HG03139 (cell line): ENCODE measurements around the gene LMCD1.

Experiments used
- ATAC-seq: cut with Tn5 transposase; IDR thresholded peaks from one replicate; pipeline ENCODE4 v1.9.1; 2021; ENCODE audit not compliant: unreplicated experiment

LMCD1 gene

DNA sequence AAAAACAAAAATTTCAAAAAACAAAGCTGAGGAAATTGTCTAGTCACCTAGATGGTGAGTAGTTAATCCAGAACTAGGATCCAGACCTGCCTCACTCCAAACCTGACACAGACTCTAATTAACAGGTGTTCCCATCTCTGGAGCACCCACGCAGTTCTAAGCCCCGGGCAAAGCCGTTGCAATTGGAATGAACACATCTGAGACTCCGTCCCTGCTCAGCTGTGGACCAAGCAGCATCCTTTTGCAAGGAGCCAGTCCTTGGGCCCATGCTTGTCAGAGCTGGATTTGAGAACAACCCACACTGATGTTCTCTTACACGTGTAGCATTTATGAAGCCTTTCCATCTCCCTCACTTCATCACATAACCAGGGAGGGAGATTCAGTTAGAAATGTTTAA lies 54.8 kb downstream of the LMCD1 start:
- no peak for ATAC-seq

DNA sequence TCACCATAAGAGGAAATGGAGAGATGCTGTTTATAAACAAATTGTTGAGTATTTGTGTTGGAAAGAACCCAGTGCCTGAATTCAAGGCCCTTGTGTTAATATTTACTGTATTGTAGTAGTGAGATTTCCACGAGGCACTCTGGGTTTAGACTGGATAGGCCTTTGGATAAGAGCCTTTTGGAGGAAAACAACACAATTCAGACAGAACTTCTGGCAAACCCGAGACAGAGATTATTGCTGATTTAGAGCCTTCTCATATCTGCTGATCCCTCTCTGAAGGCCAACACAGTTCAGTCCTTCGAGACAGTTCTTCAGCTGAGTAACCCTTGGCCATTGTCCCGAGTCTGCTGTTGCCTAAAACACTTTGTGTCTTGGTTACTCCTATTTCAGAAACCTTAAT lies 55.7 kb downstream of the LMCD1 start:
- ATAC-seq = no peak

DNA sequence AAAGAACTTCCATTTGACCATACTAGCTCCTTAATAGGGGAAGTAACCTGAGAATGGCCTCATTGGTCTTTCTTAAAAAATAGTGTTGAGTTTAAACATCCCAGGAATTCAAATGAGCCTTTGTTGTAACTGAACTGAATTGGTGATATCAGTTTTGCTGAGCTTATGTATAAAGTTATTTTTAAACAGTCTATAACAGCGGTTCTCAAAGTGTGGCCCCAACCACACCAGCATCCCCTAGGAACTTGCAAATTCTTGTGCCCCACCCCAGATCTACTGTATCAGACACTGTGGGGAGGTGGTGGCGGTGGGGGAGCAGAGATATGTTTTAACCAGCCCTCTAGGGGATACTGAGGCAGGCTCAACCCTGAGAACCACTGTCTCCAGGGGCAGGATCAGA lies 57.0 kb downstream of the LMCD1 start:
- ATAC-seq = no peak

DNA sequence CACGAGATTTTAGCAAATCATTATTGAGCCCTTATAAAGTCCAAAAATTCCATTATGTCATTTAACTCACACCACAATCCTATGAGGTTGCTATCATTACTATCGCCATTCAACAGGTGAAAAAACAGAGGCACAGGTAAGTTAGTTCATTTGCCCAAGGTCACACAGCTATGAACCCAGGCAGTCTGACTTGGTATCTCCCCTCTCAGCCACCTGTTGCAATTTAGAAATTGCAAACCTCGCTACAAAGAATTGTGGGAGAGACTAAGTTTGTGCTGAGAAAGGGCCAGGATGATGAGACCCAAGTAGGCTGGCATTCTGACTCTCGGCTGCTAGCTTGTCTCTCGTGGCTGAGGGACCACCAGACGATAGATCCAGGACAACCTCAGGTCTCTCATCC lies 57.7 kb downstream of the LMCD1 start:
- ATAC-seq = no peak

DNA sequence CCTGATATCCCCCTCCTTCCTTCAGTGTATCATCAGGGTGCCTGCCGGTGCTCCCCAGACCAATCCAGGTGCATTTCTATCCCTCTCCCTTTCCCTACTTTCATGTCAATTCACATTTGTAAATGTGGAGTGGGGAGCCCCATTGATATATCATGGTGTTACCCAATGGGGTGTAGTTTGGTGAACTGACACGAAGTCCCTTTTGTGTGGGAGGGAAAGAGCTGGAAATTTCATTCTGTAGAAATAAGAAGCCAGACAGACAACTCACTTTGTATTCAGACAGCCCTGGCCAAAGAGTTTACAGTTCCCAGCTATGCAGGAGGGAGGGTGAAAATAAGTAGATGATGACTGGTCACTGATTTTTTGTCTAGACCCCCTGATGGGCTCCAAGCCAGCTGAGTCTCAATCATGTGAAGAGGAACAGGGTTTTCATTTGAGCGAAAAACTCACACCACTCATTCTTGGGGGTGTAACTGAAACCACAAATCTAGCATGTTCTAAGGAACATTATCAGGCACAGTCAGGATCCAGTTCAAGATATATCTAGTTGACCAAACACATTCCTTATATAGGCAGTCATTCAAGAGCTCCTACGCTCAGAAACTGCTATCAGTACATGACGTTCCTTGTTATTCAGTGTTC lies 58.9 kb downstream of the LMCD1 start:
- no peak for ATAC-seq

DNA sequence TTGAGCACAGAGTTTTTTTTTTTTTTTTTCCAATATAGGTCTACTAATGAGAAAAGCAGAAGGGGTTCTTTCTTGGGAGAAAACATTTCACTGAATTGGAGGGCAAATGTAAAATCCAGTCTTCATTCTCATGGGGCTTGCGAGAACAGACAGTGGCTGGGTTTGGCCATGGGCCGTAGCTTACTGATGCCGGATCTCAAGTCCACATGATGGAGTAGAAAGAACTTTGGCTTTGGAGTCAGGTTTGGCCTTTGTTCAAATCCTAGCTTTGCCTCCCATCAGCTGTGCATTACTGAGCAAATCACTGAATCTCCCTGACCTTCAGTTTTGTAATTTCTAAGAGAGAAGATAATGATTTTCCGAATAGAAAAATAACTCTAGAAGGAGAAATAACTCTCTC lies 59.7 kb downstream of the LMCD1 start:
- no peak for ATAC-seq

DNA sequence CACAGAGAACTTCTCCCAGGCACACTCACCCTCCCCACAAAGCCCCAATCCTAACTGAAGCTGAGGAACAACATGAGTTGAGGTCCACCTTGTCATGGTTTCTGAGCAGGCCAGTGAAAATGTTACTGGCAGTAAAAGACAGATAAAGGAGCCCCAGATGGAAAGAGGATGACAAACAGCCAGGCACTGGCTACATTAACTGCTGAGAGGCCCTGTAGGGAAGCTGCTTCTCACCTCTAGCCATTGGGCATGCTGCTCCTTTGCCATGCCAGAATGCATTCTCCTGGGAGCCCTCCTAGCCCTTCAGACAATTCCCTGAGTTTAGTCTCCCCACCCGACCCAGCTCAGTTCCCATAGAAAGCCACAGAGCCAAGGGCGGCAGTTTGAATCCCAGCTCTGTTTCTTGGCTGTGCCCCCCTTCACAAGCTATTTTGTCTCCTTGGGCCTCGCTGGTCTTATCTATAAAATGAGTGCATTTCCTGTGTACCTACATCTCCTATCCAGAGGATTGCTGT lies 60.5 kb downstream of the LMCD1 start:
- ATAC-seq = no peak

DNA sequence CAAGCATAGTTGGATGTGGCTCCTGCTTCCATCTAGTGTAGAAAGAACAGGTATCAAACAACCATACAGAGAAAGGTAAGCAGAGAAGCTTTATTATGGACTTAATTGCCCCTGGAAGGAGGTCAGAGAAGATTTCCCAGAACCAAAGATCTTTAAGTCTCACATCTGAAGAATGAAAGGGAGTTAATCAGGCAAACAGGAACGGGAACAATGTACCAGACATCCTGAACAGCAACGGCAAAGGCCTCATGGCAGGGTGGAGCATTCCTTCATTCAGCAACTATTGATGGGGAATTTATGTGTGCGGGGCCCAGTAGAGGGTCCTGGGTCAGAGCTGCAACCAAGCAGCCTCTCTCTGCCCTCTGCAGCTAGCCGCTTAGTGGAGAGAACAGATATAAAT lies 61.5 kb downstream of the LMCD1 start:
- no peak for ATAC-seq

DNA sequence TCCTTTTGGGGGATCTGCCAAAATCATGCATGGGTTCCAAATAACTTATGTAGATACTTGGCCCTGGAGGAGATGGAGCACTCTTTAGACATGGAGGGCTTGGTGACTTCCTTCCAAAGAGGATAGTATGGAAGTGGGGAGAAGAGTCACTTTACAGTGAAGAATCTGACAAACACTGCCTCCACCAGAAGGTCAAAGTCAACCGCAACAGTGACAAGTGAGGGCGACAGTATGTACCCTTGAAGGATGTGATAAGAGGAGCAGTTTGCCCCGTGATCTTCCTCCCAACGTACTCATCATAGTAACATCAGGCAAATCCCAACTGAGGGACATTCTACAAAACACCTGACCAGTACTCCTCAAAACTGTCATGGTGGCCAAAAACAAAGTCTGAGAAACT lies 62.0 kb downstream of the LMCD1 start:
- ATAC-seq = no peak

DNA sequence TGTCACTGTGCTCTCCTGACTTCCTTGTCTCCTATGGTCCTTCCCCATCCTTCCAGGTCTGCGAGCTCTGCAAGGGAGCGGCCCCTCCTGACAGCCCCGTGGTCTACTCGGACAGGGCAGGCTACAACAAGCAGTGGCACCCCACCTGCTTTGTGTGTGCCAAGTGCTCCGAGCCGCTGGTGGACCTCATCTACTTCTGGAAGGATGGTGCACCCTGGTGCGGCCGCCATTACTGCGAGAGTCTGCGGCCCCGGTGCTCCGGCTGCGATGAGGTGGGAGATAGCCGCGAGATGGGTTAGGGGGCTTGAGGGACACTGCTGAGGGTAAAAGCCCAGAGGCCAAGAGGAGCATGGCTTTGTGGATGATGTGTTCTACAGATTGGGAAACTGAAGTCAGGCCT lies 63.8 kb downstream of the LMCD1 start:
- ATAC-seq = no peak

DNA sequence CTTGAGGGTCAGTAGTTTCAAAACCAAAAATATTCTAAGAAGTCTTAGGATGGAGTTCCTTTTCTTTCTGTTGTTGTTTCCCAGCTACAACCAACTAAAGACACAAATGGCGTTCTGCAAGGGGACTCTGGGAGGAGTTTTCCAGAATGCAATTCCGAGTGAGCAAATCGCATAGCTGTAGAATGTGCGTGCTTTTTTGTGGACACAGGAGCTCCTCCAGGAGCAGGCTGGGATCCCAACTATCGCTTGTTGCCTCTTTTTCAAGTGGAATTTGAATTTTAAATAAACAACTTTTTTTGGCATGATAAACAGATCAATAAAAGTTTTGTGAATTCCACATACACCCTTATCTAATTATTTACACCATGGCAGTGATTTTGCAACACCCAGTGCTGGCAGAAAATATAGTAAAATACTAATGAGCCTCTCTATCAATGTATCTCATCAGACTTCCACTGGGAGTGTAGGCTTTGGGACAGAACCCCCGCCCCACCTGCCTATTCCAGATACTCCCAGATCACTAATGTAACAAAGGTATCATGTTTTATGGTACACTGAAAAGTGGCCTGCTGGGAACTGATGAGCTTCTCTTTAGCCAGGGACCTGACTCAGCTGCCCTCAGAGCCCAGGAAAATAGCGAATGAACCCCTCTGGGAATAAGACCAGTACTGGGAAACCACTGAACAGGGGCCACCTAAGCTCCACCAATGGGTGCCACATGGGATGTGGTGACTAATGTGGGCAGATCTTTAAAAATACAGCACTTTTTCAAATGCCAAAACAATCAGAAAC lies 66.4 kb downstream of the LMCD1 start:
- ATAC-seq = no peak

DNA sequence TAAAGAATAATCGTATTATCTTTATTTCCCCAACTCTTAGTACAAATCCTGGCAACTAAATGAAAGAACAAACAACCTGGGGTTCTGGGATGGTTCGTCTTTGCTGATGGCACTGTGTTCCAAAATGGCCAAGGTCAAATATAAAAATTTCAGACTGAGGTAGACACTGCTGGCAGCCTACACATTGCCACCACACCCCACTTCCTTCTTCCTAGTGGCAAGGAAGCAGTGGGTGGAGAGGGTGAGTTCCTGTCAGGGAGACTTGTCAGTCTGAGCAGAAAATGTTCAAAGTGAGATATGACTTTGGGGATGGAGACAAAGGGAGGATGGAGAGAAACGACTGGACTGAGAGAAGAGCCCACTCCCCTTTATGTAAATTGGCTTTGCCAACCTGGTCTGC lies 69.6 kb downstream of the LMCD1 start:
- ATAC-seq = no peak

DNA sequence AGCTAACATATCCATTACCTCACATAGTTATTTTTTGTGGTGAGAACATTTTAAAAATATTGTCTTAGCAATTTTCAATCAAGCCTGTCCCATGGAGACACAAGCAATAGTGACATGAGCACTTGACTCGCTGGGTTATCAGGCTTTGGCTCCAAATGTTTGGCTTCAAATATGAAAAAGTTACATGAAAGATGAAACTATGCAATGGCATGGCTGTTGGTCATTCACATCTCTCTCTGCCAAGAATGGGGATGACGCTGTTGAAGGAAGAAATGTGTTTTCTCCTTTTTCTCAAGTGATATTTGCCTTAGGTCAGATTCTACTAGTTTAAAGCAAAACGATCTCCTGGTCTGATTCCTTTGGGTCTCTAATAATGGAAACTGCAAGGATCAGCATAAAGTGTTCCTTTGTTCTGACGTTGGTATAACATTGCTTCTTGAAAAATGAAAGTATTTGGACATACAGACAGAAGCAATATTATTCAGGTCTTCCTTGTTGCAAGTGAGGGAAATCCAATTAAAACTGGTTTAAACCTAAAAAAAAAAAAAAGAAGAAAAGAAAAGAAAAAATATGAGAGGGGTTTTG lies 71.8 kb downstream of the LMCD1 start:
- no peak for ATAC-seq

DNA sequence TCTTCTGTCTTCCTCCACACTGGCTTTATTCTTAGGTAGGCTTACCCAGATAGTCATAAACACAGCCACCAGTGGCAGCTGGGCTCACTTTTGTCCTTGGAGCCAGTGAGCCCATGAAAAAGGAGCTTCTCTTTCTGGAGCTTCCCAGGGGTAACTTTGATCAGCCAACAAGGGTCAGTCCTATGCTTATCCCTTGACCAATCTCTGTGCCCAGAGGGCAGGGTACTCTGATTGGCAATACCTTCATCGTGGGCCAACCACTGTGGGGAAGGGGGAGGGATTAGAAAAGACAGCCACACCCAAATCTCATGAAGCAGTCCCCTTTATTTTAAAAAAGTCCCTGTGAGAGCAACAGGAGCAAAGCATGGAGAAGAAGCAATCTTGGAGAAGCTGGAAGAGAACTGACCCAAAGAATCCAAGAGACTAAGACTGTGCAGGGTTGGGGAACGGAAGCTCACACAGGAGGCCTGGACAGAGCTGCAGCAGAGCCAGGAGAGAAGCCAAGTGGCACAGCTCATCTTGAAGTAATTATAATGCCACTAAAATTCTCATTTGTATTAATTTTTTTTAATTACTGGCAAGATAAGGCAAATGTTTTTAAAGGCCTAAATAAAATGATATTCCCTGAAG lies 72.5 kb downstream of the LMCD1 start:
- no peak for ATAC-seq

DNA sequence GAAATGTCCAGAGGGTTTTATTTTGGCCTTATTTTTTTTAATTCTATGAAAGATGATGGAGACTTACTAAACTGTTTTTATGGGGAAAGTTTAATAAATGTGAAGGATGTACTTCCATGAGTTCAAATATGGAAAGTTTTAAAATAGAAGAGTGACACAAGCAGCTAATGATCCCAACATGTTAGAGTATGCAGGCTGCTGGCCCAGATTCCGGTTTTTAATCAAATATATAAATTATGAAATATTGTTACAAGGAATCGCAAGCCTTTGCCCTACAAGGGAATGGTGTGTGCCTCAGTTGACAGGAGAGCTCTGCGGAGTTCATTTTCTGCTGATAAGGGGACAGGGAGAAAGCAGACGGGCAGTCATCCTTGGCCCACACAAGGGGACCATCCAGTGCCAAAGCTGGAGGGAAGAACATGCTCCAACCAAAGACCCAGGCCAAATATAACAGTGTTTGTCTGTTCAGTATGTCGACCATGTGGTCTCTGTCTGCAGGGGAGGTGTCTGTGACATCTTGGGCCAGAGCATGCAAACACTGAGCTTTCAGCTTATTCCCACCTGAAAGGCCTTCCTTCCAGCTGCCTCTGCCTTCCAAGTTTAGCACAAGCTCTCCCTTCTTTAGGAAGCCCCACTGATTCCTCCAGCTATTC lies 73.2 kb downstream of the LMCD1 start:
- ATAC-seq = no peak

DNA sequence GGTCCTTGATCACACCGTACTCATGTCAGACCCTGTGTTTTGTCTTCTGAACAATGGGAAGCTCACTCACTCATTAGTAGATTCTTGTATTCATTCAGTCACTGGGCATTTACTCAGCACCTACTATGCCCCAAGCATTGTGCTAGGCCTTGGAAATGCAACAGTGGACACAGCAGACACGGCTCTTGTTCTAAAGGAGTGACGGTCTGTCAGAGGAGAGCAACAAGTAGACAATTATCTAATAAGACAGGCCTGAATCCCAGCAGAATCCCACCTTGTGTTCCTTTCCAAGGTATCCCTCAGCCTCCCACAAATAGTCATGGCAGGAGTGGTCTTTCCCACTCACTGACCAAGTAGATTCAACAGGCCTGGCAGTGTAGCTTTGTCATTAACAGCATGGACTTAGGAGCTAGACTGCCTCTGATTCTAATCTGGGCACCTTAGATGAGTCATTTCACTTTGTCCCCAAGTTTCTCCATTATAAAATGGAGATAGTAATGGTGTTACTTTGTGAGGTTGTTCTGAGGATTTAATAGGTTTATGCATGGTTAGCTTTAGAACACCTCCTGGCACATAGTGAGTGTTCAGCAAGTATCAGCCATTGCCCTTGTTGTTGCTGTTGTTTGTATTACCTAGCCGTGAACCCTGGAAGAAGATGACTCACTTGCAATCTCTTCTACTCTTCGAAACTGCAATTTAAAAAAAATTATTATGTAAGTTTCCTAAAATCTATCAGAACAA lies 73.9 kb downstream of the LMCD1 start:
- ATAC-seq = no peak

DNA sequence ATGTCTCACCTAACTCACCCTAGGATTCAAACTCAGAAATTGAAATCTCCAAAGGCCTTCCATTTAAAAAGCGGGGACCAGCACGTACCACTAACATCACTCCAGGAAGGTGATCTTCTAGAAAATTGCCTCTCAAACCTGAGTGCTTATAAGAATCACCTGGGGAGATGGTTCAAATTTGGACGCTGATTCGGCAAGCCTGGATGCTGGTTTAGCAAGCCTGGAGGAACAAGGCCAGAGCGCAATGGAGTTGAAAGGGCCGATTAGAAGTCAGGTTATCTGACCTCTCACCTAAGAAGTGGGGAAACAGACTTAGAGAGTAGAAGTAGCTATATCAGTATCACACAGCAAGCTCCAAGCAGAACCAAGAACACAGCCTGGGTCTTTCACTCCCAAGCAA lies 74.8 kb downstream of the LMCD1 start:
- ATAC-seq = no peak

DNA sequence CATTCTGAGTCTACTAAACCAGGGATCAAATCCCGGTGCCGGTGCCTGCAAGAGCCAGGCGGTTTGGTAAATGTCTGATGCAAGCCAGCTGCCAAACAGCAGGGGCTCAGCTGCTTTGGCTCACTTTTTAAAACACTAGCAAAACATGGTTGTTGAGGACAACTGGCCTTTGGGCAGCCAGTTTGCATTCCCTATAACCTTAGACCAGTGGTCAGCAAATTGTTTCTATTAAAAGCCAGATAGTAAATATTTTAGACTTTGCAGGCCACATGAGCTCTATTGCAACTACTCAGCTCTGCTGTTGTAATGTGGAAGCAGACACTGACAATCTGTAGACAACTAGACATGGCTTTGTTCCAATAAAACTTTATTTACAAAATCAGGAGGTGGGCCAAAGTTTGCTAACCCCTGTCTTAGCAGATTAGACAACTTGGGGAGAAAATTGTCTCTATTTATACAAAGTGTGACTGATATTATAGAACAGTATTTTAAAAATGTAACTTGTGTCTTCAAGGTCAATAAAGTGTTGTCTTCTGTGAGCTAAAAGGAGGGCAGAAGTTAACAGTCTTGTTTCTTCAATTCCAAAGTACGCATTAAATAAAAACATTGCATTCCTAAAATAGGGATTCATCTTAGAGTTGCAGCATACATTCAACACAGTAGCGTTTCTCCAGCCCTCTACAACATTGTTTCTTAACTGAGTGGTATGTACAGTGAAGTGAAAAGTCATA lies 75.4 kb downstream of the LMCD1 start:
- no peak for ATAC-seq

DNA sequence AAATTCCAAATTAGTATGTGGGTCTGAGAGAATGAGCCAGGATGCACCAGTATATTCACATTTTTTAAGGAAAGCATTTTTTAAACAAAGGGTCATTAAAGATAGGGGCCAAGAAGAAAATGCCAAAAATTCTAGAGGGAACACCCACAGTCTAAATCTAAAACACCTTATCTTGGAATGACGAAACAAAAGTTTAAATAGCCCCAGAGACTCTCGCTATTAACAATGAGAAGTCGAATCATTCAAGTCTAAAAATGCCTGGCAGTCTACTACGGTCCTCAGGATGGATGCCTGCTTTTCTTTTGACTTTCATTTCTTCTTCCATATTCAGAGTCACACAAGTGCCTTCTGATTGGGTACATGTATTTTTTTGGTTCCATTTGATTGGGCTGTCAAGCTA lies 76.7 kb downstream of the LMCD1 start:
- no peak for ATAC-seq

DNA sequence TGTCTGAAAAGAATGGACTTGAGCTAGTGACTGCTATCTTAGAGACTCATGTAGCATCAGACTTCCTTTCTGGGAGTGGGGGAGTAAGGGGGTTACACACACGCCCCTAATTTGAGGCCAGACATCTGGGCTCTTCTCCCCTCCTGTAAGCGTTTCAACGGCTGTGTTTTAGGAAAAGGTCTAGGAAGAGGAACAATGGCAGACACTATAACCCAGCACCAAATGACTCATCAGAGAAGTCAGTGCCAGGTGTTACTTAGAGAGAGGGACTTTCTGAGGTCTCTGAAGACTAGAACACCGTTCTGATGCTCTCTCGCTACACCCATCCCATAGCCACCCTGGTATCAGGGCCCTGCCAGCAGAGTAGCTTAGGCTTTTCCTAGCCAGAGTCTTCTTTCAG lies 77.5 kb downstream of the LMCD1 start:
- ATAC-seq = peak; percentile 93
